SKM-1 treated with dmso at 0.1 percent for 144 hours (cell line): ENCODE results near the gene LIMK2.
A peak's percentile ranks its signal among the peaks of the same experiment; 100 is the strongest.

Source experiments
- DNase-seq: peaks from one replicate; lab custom pipeline; 2025; ENCODE audit not compliant: unreplicated experiment; lab: John Stamatoyannopoulos, UW

Gene LIMK2

DNA sequence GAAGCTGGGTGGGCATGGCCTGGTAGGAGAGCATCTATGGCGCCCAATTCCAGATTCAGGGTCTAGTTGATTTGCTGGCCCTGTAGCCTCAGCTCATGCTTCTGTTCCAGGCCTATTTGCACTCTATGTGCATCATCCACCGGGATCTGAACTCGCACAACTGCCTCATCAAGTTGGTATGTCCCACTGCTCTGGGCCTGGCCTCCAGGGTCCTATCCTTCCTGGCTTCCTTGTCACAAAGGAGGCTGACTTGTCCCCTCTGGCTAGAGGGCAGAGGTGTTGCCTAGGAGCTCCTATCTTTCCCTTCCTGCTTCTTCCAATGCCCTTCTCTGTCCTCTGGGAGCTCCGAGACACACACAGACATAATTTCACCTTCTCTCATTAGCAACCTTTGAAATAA, 58.9 kb downstream of the LIMK2 start:
- DNase-seq, result no peak

- DNase-seq, result no peak
Measured at GRCh38 chr22:31271485-31271884, 59.4 kb downstream of the LIMK2 start.

DNA sequence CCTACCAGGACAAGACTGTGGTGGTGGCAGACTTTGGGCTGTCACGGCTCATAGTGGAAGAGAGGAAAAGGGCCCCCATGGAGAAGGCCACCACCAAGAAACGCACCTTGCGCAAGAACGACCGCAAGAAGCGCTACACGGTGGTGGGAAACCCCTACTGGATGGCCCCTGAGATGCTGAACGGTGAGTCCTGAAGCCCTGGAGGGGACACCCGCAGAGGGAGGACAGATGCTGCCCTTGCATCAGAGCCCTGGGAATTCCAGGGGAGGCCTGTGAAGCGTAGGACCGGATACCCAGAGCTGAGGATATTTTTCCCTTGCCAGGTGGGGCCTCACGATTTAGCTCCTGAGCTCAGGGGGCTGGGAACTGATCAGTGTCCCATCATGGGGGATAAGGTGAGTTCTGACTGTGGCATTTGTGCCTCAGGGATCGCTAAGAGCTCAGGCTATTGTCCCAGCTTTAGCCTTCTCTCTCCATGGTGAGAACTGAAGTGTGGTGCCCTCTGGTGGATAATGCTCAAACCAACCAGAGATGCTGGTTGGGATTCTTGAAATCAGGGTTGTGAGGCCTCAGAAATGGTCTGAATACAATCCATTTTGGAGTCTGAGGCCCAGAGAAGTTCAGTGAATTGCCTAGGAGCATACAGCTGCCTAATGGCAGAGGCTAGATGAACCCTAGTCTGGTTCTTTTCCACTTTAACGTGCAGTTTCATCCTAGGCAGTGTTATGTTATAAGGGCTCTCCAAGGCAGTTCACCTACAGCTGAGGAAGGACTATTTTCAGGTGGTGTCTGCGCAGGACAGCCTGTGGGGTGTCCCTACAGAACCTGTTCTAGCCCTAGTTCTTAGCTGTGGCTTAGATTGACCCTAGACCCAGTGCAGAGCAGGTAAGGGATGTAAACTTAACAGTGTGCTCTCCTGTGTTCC, 60.7 kb downstream of the LIMK2 start:
- peak; percentile 28 for DNase-seq

- DNase-seq, result no peak
Measured at GRCh38 chr22:31274017-31274416, 61.9 kb downstream of the LIMK2 start.

GRCh38 chr22:31275018-31275417, 62.9 kb downstream of the LIMK2 start:
- no peak for DNase-seq

DNA sequence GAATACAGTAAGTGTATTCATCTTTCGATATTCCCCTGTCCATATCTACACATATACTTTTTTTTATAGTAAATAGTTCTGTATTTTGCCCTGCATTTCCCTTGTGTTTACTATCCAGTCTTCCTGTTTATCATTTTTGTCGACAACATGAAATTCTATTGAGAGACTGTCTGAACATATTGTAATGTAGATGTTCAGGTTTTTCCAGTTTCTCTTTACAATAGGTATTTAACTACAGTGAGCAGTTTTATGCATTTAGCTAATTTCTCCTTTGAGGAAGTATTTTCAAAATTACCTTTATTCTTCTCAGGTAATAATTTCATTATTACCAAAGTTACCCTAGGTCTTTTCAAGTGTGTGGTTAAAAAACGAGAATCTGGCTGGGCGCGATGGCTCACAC, 63.5 kb downstream of the LIMK2 start:
- DNase-seq, result no peak

- no peak for DNase-seq
Measured at GRCh38 chr22:31276426-31277167, 64.5 kb downstream of the LIMK2 start.

DNA sequence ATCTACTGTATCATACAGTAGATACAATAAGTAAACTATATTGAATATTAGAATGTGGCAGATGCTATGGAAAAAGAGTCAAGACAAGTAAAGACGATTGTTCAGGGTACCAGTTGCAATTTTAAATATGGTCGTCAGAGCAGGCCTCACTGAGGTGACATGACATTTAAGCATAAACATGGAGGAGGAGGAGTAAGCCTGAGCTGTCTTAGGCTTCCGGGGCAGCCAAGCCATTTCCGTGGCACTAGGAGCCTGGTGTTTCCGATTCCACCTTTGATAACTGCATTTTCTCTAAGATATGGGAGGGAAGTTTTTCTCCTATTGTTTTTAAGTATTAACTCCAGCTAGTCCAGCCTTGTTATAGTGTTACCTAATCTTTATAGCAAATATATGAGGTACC, 65.6 kb downstream of the LIMK2 start:
- DNase-seq, result no peak

DNA sequence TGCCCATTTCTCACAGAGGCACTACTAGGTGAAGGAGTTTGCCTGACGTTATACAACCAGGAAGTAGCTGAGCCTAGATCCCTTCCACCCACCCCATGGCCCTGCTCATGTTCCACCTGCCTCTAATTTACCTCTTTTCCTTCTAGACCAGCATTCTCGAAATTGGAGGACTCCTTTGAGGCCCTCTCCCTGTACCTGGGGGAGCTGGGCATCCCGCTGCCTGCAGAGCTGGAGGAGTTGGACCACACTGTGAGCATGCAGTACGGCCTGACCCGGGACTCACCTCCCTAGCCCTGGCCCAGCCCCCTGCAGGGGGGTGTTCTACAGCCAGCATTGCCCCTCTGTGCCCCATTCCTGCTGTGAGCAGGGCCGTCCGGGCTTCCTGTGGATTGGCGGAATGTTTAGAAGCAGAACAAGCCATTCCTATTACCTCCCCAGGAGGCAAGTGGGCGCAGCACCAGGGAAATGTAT, 66.1 kb downstream of the LIMK2 start:
- no peak for DNase-seq

- no peak for DNase-seq
Measured at GRCh38 chr22:31278626-31279326, 66.7 kb downstream of the LIMK2 start.

- no peak for DNase-seq
Measured at GRCh38 chr22:31279327-31279669, 67.2 kb downstream of the LIMK2 start.

- no peak for DNase-seq
Measured at GRCh38 chr22:31279821-31280505, 67.9 kb downstream of the LIMK2 start.

DNA sequence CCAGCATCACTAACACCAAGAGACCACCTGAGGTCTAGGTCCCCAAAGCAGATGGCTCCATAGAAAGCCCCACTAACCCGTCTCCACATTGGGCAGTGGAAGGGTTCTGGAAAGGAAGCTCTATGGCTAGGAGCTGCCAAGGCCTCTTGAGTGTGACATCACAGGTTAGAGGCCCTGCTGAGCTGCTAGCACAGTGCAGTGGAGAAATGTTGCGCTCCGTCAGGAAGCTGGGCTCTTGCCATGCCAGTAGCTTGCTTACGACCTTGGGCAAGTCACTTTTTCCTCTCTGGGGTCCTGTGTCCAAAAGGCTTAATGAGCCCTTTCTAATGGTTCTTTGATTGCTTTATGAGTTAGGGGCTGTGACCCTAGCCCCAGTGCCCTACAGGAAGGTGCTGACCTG, 69.6 kb downstream of the LIMK2 start:
- no peak for DNase-seq

DNA sequence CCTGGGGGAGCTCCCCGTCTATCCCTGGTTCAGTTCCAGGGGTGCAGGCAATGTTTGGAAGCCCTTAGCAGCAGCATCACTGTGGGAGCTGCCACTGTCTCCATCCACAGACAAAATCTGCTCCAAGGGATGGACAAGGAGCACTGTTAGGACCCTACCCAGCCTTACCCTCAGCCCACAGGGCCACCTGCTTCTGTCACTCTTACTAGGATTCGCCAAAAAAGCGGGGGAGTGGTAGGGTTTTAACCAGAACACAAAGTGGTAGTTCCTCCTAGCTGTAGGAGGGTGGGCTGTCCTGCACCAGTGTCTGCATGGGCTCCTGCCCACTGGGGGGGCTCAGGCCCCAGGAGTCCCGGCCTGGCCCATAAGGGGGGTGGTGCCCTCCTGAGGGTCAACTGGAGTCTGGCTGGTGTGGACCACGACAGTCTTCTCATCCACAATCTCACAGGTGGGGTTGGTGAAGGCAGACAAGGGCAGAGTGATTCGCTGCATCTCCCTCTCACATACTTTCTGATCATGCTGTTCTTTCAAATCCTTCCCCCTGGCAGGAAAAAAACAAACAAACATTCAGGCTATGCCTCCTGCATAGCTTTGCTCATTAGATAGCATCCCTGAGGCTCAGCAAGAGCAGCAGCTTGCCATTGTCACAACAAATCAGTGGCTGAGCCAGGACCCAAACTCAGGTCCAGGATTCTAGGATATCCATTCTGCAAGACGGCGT, 70.8 kb downstream of the LIMK2 start:
- DNase-seq, result no peak

GRCh38 chr22:31284281-31285155, 72.4 kb downstream of the LIMK2 start:
- DNase-seq, result no peak

DNA sequence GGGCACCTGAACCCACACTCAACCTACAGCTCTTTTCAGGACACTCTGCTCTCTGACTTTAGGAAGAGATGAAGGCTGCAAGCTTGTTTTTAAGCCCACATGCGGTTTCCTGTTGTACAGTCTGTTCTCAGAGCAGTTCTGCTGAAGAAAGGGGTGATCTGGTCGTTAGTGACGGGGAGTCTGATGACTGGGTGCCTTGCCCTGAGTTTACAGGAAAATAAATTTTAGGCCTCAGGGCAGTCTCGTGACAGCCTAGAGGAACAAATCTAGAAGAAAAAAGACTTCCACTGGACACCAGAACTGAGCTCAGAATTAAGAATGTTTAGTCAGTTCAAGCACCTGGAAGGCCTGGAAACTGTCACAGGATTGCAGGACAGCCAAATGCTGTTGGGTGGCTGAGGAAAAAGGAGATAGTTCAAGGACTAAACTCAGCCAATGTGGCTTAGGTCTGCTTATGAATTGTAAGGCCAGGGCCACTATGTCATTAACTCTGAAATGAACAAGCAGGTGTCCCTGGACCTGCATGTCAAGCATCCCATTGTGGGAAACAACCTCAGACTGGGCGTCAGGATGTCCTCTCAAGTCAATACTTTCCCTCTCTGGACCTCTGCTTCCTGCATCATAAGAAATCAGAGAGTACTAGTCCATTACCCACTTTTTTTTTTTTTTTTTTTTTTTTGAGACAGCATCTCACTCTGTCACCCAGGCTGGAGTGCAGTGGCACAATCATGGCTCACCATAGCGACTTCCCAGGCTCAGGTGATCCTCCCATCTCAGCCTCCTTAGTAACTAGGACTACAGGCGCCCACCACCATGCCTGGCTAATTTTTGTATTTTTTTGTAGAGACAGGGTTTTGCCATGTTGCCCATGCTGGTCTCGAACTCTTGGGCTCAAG, 74.5 kb downstream of the LIMK2 start:
- DNase-seq, result no peak

GRCh38 chr22:31287818-31288495, 75.9 kb downstream of the LIMK2 start:
- DNase-seq, result no peak
